Endometrium (tissue), 2 donors: ENCODE measurements around the gene PKP3.
"Not testable (repeated sequence)": the region's sequence is repeated elsewhere in the genome, so short reads cannot be mapped to it uniquely, and the experiment has no call there.

Experiments used
- FAIRE-seq: peaks from 2 replicates; lab custom pipeline; 2012; peaks lifted over from hg19 to GRCh38; lab: Jason Lieb, UNC
- donor health status: control.
- donor health status: control.

The PKP3 gene

DNA sequence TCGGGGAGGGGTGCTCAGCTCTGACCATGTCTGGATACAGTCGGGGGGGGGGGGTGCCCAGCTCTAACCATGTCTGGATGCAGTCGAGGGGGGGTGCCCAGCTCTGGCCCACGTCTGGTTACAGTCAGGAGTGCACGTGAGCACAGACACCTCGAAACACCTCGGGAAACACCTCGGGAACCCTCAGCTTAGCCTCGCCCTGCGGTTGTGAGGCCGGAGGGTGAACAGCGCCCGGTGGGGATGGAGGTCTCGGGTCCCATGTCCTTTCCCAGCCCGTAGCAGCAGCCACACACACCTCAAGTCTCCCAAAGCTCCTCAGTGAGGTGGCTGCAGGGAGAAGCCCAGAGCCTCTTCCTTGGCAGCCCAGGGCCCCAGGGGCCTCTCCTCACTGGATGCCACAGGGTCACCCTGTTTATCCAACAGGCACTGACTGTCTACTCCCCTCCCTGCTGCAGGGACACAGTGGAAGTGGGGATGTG is 18.7 kb downstream of the PKP3 start:
- no peak for FAIRE-seq

DNA sequence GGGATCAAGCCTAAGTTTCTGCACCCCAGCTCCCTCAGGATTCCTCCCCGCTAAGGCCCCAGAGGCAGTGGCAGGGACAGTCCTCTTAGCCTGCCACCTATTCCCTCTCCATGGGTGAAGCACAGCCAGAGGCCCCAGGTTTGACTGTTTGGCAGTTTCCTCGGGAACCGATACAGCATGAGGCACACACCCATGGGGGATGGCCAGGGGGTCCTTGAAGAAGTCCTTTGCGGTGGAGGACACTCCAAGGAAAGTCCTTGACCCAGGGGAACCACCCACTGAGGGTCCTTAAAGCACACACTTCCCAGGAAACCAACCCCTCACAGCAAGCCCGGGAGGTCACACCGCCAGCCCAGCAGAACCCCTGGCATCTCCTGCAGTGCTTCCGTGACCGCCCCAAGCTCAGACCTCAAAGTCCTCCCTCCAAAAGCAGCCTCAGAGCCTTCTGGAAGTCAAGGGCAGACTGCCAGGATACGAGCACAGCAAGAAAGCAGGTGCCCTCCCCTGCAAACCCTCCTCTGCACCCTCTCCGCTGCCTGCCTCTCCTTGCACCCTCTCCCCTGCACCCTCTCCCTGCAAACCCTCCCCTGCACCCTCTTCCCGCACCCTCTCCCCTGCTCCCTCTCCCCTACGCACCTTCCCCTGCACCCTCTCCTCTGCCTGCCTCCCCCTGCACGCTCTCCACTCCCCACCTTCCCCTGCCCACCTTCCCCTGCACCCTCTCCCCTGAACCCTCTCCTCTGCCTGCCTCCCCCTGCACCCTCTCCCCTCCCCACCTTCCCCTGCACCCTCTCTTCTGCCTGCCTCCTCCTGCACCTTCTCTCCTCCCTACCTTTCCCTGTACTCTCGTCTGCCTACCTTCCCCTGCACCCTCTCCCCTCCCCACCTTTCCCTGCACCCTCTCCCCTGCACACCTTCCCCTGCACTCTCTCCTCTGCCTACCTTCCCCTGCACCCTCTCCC is 19.4 kb downstream of the PKP3 start:
- no peak for FAIRE-seq

DNA sequence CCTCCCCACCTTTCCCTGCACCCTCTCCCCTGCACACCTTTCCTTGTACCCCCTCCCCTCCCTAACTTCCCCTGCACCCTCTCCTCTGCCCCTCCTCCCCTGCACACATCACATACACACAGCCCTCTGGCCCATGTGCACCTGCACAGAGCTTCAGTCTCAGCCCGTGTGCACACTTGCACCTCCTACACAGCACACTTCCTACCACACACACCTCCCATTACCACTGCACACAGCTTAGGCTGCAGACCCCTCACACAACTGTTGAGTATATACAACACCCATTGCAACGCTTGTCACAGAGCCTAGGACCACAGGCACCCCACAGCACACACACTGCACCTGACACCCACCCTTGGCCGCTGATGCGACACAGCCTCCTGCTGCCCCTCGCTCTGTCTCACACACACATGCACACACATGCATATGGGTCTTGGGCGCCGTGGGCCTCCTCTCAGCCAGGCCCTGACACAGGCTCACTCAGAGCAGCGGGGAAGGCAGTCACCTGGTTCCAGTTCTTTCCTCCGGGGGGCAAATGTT is 20.4 kb downstream of the PKP3 start:
- FAIRE-seq, result no peak

DNA sequence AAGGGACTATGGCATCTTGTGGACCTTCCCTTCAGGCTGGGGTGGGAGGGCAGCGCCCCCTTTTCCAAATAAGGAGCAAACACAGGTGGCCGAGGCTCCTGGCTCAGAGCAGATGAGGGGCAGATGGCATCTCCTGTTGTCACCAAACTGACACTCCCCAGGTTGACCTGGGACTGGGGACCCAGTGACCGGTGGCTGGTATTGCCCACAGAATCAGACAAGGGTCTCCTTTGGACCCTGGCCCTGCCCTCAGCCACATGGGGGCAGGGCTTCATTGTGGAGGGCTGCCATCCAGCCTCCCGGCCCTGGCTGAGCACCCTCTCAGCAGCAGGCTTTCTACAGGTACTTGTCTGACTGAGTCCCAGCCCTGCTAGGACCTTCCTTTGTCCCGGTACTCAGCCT is 21.6 kb downstream of the PKP3 start:
- FAIRE-seq, result no peak

DNA sequence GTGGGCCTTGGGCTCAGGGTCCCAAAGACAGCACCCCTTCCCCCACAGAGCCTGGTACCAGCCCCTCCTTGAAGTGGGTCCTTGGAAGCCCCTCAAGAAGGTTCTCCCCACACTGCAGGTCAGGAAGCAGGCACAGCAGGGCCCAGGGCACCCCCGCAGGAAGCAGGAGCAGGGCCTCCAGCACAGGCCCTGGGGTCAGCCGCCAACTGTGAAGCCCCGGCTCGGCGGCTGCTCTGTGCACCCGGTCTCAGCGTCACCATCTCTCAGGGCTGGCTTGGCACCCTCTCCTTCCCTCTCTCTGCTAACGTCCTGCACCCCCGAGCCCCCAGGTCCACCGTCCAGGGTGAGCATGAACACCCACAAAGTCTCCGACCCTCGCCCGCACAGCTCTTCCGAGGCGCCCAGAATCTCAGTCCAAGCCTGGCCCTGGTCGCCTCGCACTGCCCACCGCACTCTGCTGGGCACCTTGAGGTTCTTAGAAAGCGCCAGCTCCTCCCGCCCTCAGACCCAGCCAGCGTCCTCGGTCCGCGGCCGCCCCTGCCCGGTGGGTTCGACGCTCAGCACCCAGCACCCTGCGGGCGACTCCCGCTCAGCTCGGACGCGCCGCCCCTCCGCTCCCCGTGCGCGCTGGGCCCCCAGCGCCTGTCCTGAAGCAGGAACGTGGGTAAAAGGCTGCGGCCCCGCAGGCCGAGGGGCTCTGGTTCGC is 22.2 kb downstream of the PKP3 start:
- no peak for FAIRE-seq

DNA sequence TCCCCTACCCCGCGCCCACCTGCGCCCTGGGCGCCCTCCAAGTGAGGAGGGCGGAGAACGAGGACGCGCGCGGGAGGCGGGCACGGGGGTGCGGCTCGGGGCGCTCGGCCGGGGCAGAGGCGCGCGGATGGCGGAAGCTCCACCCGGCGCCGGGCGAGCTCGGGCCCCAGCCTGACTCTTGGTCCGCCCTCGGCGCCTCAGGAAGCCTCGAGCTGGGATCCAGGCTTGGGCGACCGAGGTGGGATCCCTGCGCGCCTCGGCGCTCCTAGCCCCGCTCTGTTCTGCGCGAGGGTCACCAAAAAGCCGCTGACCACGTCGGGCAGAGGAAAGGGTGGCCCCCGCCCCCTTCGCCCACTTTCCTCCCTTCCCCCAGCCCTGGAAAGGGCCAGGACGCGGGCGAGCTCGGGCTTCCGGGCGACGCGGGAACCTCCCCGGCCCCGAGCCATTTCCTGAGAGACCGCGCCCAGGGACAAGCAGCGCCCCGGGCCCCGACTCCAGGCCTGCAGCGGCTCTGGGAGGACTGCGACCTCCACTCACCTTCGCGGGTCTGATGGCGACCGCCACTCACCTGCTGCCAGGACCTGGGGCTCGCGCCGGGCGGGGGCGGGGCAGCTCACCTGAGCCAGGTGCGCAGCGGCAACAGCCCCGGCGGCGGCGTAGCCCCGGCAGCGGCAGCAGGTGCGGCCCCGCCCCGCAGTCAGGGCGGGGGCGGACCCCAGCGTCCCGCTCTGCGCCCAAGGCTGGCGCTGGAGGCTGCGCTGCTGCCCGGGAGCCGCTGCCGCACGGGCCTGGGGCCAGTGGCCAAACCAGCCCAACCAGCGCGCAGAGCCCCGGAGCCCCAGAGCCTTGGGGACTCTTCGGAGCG is 23.0 kb downstream of the PKP3 start:
- FAIRE-seq, result no peak

DNA sequence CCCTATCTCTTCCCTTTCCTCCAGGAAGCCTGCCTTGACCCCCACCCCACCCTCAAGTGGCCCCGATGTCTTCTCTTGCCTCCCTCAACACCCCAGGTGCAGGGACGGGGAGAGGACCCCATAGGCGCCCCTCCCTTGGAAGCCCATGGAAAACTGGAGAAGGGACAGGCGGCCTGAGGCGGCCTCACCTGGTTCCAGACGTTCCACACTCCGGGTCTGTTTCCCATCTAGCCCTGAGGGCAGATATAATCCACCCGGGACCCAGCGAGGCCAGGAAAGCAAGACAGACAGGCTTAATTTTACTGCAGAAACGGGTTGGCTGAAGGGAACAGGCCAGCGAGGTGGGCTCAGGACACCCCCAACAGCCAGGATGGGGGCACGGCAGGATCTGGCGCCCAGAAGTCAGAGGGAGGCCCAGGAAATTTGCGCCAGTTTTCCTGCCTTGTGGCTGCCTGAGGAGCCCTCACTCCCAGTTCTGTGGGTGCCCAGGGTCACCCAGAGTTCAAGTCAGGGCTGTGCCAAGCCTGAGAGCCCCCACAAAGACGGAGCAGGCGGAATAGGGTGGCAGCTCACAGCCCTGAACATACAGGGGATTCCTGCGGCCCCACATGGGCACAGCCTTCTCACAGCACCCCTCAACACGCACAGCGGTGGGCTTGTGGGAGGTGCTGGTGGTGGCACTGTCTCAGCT is 23.8 kb downstream of the PKP3 start:
- no peak for FAIRE-seq

DNA sequence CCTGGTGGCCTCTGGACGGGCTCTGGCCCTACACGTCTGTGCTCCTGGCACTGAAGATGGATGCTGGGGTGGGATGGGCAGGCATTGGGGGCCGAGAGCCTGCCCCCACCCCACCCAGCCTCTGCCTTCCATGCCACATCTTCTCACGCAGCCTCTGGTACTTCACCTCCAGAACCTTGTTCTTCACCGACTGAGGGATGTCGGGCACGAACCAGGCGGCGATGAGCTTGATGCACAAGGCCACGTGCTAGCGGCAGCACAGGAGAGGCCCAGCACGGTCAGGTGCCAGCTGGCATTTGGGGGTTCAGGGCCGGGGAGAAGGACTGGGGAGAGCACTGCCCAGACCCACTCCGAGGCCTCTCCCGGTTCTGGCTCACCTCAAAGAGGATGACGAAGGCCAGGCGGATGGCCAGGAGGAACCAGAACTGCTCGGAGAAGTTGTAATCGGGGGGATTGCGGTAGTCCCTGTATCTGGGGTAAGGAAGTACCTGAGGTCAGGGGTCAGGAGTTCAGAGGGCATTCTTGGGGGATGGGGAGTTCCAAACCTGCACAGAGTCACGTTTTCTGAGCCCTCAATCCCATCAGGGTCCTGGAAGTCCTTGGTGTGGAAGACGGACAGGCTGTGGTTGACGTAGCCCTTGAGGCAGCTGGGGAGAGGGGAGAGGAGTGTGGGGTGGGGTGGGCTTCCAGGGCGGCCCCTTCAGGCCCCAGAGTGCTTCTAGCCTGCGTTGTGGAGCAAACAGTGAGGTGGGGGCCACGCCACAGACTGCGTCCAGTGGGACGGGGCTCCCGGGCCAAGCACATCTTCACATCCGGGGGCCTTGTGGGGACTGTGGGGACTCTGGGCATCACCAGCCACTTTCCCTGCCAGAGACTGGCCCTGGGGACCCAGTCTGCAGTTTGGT is 24.6 kb downstream of the PKP3 start:
- no peak for FAIRE-seq

DNA sequence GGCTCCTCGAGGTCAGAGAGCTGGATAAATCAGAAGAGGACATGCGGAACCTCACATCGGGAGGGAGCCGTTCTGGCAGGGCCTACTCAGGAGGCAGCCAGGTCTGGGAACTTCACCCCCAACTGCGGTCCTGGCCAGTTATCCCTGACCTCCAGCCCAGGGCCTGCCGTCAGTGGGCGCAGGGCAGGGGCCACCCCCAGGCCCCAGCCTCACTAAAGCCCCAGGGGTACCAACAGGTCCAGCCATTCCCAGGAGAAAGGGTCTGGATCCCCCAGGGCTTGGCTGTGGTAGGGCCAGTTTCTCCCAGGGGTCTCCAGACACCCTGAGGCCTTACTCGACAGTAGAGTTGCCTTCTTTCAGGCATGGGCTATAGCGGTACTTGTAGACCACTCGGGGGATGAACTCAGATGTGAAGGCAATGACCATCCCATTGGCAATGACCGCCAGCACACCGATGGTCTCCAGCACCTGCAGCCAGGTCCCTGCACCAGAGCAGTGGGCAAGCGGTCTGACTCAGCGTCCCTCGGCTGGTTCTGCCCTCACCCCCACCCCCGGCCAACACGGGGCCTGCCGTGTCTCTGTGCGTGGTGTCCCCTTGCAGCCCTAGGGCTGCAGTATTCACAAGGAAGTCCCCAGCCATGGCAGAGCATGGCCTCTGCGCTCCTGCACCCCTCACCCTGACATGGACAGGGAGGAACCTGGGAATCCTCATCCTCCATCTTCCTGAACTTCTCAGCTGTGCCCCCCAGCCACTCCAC is 25.4 kb downstream of the PKP3 start:
- no peak for FAIRE-seq

DNA sequence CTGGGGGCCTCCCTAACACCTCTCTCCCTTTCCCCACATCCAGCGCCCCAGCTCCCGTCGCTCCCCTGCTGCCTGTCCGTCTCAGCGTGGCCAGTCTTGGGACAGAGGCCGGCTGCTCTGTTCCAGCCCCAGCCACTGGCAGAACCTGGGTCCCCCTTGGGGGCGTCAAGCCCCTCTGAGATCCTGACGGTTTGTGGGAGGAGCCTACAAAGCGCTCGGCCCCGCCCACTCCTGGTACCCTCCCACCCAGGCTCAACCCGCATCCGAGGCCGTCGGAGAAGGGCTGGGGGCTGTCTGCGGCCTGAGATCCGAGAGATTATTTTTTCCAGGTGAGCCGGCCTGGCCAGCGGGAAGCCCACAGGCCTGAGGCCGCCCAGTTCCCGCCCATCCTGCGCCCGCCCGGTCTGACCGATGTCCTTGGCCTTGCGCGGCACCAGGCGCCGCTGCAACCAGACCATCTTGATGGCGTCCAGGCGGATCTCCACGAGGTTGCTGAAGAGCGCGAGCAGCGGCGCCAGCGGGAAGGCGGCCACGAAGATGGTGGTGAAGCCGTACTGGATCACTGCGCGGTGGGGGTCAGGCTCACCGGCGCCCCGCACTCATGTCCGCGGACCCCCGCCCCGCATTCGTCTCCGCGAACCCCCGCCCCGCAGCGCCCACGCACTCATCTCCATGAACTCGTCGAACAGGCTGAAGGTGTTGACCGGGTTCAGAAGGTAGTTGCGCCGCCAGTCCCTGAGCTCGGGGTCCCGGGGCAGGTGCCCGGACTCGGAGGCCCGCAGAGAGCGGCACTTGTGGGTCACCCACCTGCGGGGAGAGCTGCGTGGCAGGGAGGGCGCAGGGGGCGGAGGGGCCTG is 26.3 kb downstream of the PKP3 start:
- no peak for FAIRE-seq

DNA sequence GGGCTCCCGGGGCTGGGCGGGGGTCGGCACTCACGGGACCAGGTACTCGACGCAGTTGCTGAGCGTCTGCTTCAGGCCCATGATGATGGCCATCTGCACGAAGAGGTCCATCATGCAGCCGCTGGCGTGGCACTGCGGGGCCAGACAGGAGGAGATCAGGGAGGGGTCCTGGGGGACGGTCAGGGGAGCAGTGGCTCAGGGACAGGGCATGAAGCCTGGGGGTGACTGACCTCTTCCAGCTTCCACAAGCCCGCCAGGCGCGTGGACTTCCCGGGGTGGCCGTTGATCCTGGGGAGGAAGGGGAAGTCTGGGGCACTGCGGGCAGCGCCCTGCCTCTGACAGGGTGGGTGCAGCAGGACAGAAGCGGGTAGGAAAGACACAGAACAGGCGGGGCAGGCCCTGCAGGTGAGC is 26.9 kb downstream of the PKP3 start:
- FAIRE-seq, result no peak

DNA sequence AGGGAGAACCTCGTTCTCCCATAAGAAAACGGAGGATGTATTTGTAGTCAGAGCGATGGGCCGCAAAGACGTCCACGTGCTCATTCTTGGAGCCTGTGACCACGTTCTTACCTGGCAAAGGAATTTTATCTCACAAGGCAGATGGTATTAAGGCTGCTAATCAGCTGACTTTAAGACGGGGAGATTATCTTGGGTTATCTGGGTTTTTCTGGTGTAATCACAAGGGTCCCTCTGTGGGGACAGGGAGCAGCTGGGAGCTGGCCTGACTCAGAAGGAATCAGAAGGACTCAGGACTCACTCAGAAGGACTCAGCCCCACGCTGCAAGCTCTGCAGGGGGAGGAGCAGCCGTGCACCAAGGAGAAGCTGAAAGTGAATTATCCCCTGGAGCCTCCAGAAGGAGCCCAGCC is 28.2 kb downstream of the PKP3 start:
- FAIRE-seq, result no peak

DNA sequence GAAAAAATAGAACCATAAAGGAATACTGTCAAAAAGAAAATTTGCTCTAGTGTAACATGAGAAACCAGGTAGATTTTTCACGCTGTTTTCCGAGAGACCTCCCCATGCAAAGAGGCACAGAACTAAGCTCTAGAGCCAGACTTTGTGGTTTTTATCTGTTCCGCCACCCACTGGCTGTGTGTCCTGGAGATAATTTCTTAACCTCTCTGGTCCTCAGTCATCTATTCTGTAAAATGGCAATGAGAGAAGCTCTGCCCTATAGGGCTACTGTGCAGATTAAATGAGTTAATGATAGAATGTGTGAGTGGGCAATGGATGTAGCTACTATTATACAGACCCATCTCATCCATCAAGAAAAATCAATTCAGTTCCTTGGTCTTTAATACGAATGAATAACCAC is 30.2 kb downstream of the PKP3 start:
- no peak for FAIRE-seq

DNA sequence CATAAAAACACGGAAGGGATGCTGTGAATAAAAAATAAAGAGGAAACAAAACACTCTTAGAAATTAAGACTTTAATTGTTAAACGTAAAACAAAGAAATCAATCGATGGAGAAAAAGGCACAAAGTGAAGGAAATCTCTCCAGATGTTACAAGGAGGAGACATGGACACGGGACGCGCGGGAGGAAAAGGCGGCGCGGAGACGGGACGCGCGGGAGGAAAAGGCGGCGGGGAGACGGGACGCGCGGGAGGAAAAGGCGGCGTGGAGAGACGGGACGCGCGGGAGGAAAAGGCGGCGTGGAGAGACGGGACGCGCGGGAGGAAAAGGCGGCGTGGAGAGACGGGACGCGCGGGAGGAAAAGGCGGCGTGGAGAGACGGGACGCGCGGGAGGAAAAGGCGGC is 30.8 kb downstream of the PKP3 start:
- not testable (repeated sequence) for FAIRE-seq

DNA sequence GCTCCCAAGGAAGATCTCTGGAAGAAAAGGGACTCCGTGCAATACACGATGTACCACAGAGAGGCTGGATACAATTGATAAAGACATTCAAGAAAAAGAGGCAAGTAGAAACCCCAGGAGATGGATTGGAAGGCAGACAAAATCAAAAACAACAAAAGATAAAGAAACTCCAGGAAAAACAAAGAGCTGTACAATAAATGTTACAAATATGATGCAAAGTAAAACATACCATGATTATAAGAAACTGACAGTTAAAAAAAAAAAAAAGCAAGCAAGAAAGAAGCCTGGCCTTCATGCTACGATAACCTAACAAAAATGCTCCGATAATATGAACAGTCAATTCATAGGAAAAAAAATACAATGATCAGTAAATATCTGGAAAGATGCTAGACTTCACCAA is 31.3 kb downstream of the PKP3 start:
- FAIRE-seq, result no peak

DNA sequence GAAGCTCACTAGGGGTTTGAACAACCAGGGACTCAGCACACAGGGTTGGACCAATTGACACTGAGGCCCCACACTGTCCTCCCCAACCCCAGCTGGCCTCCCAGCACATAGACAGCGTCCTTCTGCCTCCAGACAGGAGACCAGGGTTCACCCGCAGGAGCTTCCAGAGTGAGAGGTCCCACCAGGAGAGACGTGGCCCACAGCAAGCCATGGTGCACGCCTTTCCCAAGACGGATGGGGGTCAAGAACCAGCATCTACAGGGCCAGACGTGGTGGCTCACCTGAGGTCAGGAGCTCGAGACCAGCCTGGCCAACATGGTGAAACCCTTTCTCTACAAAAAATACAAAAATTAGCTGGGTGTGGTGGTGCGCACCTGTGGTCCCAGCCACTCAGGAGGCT is 32.8 kb downstream of the PKP3 start:
- FAIRE-seq, result no peak

DNA sequence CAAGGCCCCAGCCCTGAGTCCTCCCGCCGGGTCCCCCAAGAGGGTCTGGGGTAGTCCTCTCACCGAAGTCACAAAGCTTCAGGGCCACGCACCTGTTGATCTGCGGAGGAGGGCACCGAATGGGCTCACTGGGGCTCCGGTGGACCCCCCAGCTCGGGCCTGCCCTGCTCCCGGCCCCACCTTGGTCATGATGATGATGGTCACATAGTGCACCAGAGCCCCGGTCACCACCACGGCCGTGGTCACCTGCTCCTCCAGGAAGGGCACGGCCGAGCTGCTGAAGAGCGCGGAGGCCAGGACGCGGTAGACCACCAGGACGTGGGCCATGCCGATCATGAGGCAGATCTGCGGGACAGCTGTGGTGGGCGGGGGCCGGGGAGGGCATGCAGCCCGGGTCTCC is 34.3 kb downstream of the PKP3 start:
- FAIRE-seq, result no peak

DNA sequence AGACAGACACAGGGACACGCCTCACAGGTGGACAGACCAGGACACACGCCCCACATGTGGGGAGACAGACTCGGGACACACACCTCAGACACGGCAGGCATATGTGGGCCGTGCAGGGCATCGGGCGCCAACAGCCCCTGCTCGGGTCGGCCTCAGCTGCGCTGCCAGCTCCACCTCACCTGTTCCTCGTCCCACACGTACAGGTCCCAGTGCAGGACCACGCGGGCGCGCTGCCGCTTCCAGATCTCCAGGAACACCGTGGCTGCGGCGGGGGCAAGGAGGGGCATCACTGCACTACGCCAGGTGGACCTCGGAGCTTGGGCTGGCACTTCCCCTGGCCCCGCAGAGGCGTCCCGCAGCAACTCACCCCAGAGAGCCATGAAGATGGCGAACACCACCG is 35.4 kb downstream of the PKP3 start:
- FAIRE-seq, result no peak
